SK-N-SH treated with all-trans-retinoic acid at 6 μM for 48 hours (cell line): ENCODE results near the gene MMP24.

Source experiments
- ARNTL ChIP-seq: fragments of 450-650 bp; formaldehyde crosslinking; IDR thresholded peaks from 2 replicates; pipeline ENCODE4 v1.5.0; 2020; ENCODE audit warnings: low read depth, mild to moderate bottlenecking, moderate library complexity, borderline replicate concordance
- TOX ChIP-seq: fragments of 250-450 bp; sonication (Bioruptor Pico); IDR thresholded peaks from 2 replicates; pipeline ENCODE4 v1.8.0; 2021; ENCODE audit warnings: mild to moderate bottlenecking, moderate library complexity, borderline replicate concordance
- ZFP3 ChIP-seq: fragments of 250-450 bp; sonication (Bioruptor Pico); IDR thresholded peaks from 2 replicates; pipeline ENCODE4 v1.5.0; 2020; ENCODE audit warnings: mild to moderate bottlenecking, moderate library complexity
- ZNF565 ChIP-seq: fragments of 450-650 bp; formaldehyde crosslinking; conservative IDR thresholded peaks from 2 replicates; pipeline ENCODE4 v1.5.0; 2020; ENCODE audit warnings: low read depth, mild to moderate bottlenecking, moderate library complexity

DNA sequence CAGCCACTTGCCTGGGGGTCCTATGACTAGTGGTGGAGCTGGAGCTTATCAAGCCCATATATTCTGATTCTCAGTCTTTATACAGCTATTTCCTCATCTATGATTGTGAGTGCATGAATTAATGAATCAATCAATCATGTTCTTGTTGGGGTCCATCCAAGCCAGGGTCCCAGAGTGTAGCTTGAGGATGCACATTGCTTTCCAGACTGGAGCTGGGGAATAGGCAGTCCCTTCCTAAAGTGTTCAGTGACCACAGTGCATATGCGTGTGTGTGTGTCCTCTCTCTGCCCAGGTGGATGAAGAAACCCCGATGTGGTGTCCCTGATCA is 25.1 kb downstream of the MMP24 start:
- no peak for TF ChIP-seq TOX (CRISPR knock-in tag)
- TF ChIP-seq ARNTL (CRISPR knock-in tag) = no peak
- no peak for TF ChIP-seq ZFP3
- no peak for TF ChIP-seq ZNF565 (CRISPR knock-in tag)
